GM18505 (cell line): Measurements from ENCODE around the gene TRPM5.

Experiments used
- ATAC-seq: cut with Tn5 transposase; IDR thresholded peaks from one replicate; pipeline ENCODE4 v1.9.1; 2021; ENCODE audit not compliant: unreplicated experiment
- POLR2A ChIP-seq: IDR thresholded peaks from 4 replicates; pipeline ENCODE4 v1.6.1; 2011; ENCODE audit warnings: borderline replicate concordance; ENCODE audit not compliant: insufficient read depth, insufficient read length; ENCODE audit errors: extremely low read depth

TRPM5 gene

GRCh38 chr11:2421996-2422395 lies 22.3 kb downstream of the TRPM5 start:
- TF ChIP-seq POLR2A = no peak
- no peak for ATAC-seq

- no peak for ATAC-seq
- TF ChIP-seq POLR2A = no peak
Observed at GRCh38 chr11:2421226-2421994, 22.9 kb downstream of the TRPM5 start.

GRCh38 chr11:2420502-2421225 lies 23.6 kb downstream of the TRPM5 start:
- ATAC-seq = no peak

DNA sequence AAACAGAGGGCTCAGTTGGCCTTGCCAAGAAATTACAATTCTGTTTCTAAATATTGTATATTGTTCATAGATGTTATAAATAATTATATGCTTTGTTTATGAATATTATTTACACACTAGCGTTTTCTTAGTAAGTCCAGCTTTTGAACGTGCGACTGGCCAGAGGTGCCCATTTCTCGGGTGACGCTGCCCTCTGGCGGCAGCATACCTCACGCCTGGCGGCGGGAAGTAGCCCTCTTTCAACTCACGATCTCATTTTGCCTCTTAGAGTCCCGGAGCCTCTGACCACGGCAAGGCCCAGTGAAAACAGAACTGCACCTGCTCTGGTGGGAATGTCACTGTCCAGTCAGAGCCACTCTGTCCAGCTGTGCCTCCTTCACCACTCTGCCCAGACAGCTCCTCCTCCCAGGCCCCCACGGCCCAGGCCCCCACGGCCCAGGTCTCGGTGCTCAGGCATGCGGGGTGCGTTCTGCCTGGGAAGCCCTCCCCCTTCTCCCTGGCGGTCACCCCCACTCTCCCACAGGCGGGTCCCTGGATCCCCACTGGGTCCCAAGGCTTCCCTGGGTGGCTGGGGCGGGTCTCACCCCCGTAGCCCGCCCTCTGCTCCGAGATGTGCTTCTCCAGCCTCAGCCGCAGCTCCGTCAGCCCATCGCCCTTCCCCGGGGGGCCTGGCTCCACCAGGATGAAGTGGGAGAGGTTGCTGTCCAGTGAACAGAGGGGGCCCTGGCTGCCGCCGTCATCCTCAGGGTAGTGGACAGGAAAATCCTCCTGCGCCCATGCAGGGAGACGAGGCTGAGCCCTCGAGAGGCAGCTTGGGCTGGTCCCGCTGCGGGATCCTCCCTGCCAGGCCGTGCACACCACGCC lies 24.4 kb downstream of the TRPM5 start:
- no peak for ATAC-seq
- TF ChIP-seq POLR2A = no peak

More at GRCh38 chr11:2420502-2421225, 23.6 kb downstream of the TRPM5 start:
- no peak for TF ChIP-seq POLR2A

GRCh38 chr11:2418693-2419360 lies 25.5 kb downstream of the TRPM5 start:
- TF ChIP-seq POLR2A = no peak
- no peak for ATAC-seq

DNA sequence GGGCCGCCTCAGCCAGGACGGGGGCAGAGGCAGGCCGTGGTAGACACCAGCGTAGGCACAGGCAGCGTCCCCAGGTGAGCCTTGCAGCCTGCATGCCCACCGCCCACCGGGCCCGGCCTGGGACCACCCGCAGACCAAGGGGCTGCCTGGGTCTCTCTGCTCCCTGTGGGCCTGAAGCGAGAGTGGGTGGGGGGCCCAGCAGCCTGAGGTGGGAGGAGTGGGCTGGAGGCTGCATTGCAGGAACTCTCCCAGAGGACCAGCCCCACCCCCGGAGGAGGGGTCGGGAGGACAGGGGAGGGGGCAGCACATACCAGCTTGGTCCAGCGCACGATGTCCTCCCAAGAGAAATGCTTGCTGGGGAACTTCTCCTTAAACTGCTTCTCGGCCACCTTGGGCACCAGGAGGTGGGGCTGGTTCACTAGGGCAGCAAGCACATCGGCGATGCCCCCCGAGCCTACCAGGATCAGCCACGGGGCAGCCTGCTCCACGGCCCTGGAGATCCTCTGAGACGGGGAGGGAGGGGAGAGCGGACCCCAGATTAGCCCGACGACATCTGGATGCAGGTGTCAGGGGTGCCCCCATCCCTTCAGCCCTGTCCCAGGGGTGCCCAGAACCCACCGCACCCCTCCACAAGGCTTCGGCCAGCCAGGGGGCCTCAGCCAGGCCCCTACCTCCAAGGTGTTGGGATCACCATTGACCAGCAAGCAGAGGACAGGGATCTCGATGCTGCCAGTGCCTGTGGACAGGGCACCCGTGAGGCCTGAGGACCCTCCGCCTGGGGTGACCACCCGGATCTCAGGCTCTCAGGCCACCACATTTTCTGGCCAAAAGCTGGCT lies 26.2 kb downstream of the TRPM5 start:
- no peak for TF ChIP-seq POLR2A
- ATAC-seq = no peak

DNA sequence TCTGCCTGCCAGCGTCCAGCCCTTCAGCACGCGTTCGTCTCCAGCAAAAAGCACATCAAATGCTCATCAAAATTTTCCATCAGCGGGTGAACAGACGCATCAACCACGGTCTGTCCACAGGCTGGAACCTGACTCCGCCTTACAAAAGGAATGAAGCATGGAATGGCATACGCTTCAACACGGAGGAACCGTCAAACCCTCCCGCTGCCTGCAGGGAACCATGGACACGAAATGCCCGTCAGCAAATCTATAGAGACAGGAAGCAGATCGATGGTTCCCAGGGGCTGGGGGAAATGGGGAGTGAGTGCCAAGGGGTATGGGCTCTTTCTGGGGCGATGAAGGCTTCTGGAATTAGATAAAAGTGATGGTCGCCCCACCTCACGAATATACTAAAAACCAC lies 27.5 kb downstream of the TRPM5 start:
- TF ChIP-seq POLR2A = no peak

DNA sequence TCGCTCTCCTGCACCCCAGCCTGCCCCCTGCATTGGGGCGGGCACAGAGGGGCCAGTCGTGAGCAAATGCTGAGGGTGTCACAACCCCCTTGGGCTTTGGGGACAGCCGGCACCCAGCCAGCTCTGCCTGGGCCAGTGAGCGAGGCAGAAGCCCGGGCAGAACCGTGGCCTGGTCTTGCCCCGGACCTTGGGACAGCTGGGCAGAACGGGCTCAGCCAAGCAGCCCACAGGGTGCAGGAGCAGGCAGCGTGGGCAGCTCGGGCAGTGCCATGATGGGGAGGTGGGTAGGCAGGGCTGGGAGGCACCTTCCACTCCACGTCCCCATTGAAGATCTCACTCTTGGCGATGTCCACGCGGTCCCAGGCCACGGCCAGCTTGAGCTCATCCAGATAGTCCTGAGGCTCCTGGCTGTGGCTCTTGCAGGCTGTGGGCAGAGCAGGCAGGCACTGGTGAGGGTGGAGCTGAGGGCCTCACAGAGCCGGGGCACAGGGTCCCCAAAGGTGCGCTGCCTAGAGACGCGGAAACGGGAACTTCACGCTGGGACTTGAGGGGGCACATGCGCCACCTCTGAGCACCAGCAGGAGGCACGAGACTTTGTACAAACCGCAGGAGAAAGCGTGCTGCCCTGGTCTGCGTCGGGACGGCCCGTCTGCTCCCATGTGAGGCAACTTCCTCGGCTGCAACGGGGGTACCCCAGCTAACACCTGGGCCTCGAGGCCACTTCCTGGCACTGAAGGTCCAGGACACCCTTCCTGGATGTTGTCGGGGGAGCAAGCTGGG lies 28.5 kb downstream of the TRPM5 start:
- ATAC-seq = no peak
- no peak for TF ChIP-seq POLR2A

More for the DNA sequence above, 27.5 kb downstream of the TRPM5 start:
- no peak for ATAC-seq

DNA sequence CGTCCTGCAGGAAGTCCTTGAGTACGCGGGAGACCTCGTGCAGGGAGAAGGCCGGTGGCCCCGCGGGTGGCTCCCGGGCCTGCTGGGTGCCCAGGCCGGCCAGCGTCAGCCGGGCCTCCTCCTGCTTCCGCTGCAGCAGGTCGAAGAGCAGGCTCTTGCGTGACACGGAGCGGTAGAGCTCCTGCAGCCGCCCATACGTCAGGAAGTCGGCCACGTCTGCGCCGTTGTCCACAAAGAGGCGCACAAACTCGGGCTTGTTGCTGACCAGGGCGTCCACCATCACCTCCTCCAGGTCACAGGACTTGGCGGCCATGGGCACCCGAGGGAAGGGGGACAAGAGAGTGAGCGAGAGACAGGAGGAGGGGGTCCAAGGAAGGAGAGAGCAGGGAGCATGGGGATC lies 29.1 kb downstream of the TRPM5 start:
- TF ChIP-seq POLR2A = no peak
- ATAC-seq = no peak

DNA sequence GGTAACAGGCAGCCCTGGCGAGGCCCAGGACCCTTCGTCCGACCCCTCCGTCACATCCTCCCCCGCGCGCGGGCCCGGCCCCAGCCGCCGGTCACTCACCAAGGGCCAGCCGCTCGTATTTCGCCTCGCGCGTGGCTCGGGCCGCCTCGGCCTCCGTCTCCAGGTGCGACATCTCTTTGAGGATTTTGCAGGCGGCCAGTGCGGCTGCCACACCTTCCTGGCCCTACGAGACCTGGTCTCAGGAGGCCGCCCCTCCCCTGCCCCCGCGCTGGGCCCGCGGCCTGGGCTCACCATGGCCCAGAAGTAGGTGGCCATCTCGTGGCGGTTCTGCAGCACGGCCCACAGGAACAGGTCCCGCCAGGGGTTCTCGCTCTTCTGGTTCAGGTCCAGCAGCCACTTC lies 29.7 kb downstream of the TRPM5 start:
- no peak for TF ChIP-seq POLR2A

DNA sequence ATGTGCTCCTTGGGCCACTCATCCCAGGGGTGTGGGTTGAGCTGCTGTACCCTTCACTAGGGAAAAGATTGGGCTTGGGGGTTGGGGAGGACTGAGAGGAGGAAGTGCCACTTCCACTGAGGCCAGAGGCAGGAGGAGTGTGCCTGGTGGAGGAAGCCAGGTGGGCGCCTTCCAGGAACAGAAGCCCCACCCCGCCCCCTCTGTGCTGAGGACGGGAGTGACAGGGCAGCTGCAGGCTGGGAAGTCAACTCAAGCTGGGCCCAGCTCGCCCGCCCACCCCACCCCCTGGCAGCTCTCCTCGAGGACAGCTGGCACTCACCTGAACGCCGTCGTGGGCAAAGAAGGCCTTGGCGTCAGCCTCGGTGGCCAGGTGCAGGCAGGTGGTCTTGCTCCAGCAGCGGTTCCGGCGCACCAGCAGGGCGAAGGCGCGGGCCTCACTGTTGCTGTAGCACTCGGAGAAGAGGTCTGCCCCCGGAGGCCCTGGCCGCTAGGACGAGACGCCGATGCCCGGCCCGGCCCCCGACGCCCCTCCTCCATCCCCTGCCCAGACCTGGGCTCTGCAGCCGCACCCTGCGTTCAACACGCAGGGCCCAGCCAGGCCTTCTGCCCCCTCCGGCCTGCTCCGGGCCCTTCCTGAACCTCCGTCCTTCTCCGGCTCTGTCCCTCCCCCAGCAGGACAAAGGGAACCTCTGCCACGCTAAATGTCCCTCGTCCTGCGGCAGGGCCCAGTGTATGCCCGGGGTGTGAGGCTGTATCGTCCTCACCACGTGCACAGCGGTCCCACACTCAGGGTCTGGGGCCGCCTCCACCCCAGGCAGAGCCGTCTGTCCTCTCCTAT lies 30.4 kb downstream of the TRPM5 start:
- TF ChIP-seq POLR2A = no peak
- no peak for ATAC-seq

More for the DNA sequence above, 29.7 kb downstream of the TRPM5 start:
- ATAC-seq = no peak
